Measurements from ENCODE around the gene GULP1.
"Not testable (repeated sequence)": the region's sequence is repeated elsewhere in the genome, so short reads cannot be mapped to it uniquely, and the experiment has no call there.

The GULP1 gene

GRCh38 chr2:188292348-188293239 lies 920 bp downstream of the GULP1 start:
- no peak for DNase-seq (ENCODE audit: low read depth)

GRCh38 chr2:188293601-188294351 lies 2.1 kb downstream of the GULP1 start:
- no peak for DNase-seq (ENCODE audit: low read depth)

GRCh38 chr2:188294352-188294926 lies 2.8 kb downstream of the GULP1 start:
- no peak for DNase-seq (ENCODE audit: low read depth)

GRCh38 chr2:188295067-188295685 lies 3.5 kb downstream of the GULP1 start:
- DNase-seq (ENCODE audit: low read depth): no peak

GRCh38 chr2:188297978-188298377 lies 6.3 kb downstream of the GULP1 start:
- DNase-seq (ENCODE audit: low read depth): no peak

- not testable (repeated sequence) for DNase-seq (ENCODE audit: low read depth)
Measured at GRCh38 chr2:188298937-188299371, 7.3 kb downstream of the GULP1 start.

- DNase-seq (ENCODE audit: low read depth): no peak
Measured at GRCh38 chr2:188303363-188304031, 11.8 kb downstream of the GULP1 start.

- no peak for DNase-seq (ENCODE audit: low read depth)
Measured at GRCh38 chr2:188305271-188305670, 13.6 kb downstream of the GULP1 start.

- no peak for DNase-seq (ENCODE audit: low read depth)
Measured at GRCh38 chr2:188306271-188306670, 14.6 kb downstream of the GULP1 start.

- no peak for DNase-seq (ENCODE audit: low read depth)
Measured at GRCh38 chr2:188307850-188308283, 16.2 kb downstream of the GULP1 start.

- no peak for DNase-seq (ENCODE audit: low read depth)
Measured at GRCh38 chr2:188308483-188308882, 16.8 kb downstream of the GULP1 start.

- no peak for DNase-seq (ENCODE audit: low read depth)
Measured at GRCh38 chr2:188309364-188309763, 17.7 kb downstream of the GULP1 start.

GRCh38 chr2:188314314-188315054 lies 22.8 kb downstream of the GULP1 start:
- no peak for DNase-seq (ENCODE audit: low read depth)

- no peak for DNase-seq (ENCODE audit: low read depth)
Measured at GRCh38 chr2:188315750-188316149, 24.1 kb downstream of the GULP1 start.

GRCh38 chr2:188316342-188316741 lies 24.7 kb downstream of the GULP1 start:
- no peak for DNase-seq (ENCODE audit: low read depth)

GRCh38 chr2:188316791-188317423 lies 25.2 kb downstream of the GULP1 start:
- no peak for DNase-seq (ENCODE audit: low read depth)

GRCh38 chr2:188318161-188318749 lies 26.6 kb downstream of the GULP1 start:
- no peak for DNase-seq (ENCODE audit: low read depth)

GRCh38 chr2:188319838-188320237 lies 28.2 kb downstream of the GULP1 start:
- no peak for DNase-seq (ENCODE audit: low read depth)

GRCh38 chr2:188320861-188321260 lies 29.2 kb downstream of the GULP1 start:
- DNase-seq (ENCODE audit: low read depth): no peak
